ENCODE measurements around the gene IFITM10. TPM values are rescaled to one million over a fixed set of nuclear protein-coding genes. Genes with fewer than 3 reads are reported as not detected.

IFITM10 gene
- total and polyA plus RNA-seq, 9 donors = 0.08 to 0.27 (median 0.17) TPM; not detected in 1

- 49% methylated on average over 7 of the region's 16 CpGs for WGBS (ENCODE audit: insufficient coverage)
- Histone ChIP-seq H3K9me3 (replicated peaks; ENCODE audit: control insufficient read depth, low read depth, low read length) (no peaks in the 10 kb centered on the region), H3K4me1 (ENCODE audit: control insufficient read depth, insufficient read depth, low read length) (peaks cover 38% of the 10 kb centered on the region), H3K4me3 (ENCODE audit: low read length) (peak overlapping the region; percentile 60), H3K36me3 (ENCODE audit: control insufficient read depth, insufficient read depth, low read length) (peaks cover 15% of the 10 kb centered on the region), H3K27me3 (ENCODE audit: control insufficient read depth, insufficient read depth, low read length) (no peaks in the 10 kb centered on the region), H3K27ac (ENCODE audit: low read length) (peak overlapping the region; percentile 35)
- no peak for DNase-seq
These were observed 12.3 kb upstream of the IFITM10 start for GRCh38 chr11:1762537-1763302.

GRCh38 chr11:1761857-1762536 is 11.6 kb upstream of the IFITM10 start:
- Histone ChIP-seq H3K27ac (ENCODE audit: low read length) (no peak overlapping the region), H3K4me1 (ENCODE audit: control insufficient read depth, insufficient read depth, low read length) (peaks cover 38% of the 10 kb centered on the region), H3K36me3 (ENCODE audit: control insufficient read depth, insufficient read depth, low read length) (peaks cover 20% of the 10 kb centered on the region), H3K9me3 (replicated peaks; ENCODE audit: control insufficient read depth, low read depth, low read length) (no peaks in the 10 kb centered on the region), H3K4me3 (ENCODE audit: low read length) (peak overlapping the region; percentile 60), H3K27me3 (ENCODE audit: control insufficient read depth, insufficient read depth, low read length) (no peaks in the 10 kb centered on the region)
- DNase-seq = no peak
- 82% methylated on average over 6 of the region's 12 CpGs for WGBS (ENCODE audit: insufficient coverage)

GRCh38 chr11:1761110-1761856 is 10.9 kb upstream of the IFITM10 start:
- 77% methylated on average over 27 of the region's 28 CpGs for WGBS (ENCODE audit: insufficient coverage)
- Histone ChIP-seq H3K4me1 (ENCODE audit: control insufficient read depth, insufficient read depth, low read length) (peaks cover 38% of the 10 kb centered on the region), H3K27ac (ENCODE audit: low read length) (peak overlapping the region; percentile 77), H3K9me3 (replicated peaks; ENCODE audit: control insufficient read depth, low read depth, low read length) (no peaks in the 10 kb centered on the region), H3K36me3 (ENCODE audit: control insufficient read depth, insufficient read depth, low read length) (peaks cover 27% of the 10 kb centered on the region), H3K27me3 (ENCODE audit: control insufficient read depth, insufficient read depth, low read length) (no peaks in the 10 kb centered on the region), H3K4me3 (ENCODE audit: low read length) (no peak overlapping the region)
- DNase-seq = no peak

GRCh38 chr11:1760351-1761109 is 10.1 kb upstream of the IFITM10 start:
- H3K4me3 ChIP-seq (ENCODE audit: low read length) = no peak overlapping the region
- peaks cover 29% of the 10 kb centered on the region for H3K36me3 ChIP-seq (ENCODE audit: control insufficient read depth, insufficient read depth, low read length)
- no peaks in the 10 kb centered on the region for H3K27me3 ChIP-seq (ENCODE audit: control insufficient read depth, insufficient read depth, low read length)
- WGBS (ENCODE audit: insufficient coverage) = 55% methylated on average over 17 of the region's 23 CpGs
- DNase-seq = peak; percentile 83
- peaks cover 38% of the 10 kb centered on the region for H3K4me1 ChIP-seq (ENCODE audit: control insufficient read depth, insufficient read depth, low read length)
- H3K9me3 ChIP-seq (replicated peaks; ENCODE audit: control insufficient read depth, low read depth, low read length) = no peaks in the 10 kb centered on the region
- peak overlapping the region; percentile 77 for H3K27ac ChIP-seq (ENCODE audit: low read length)

- Histone ChIP-seq H3K9me3 (replicated peaks; ENCODE audit: control insufficient read depth, low read depth, low read length) (no peaks in the 10 kb centered on the region), H3K4me1 (ENCODE audit: control insufficient read depth, insufficient read depth, low read length) (peaks cover 38% of the 10 kb centered on the region), H3K4me3 (ENCODE audit: low read length) (no peak overlapping the region), H3K36me3 (ENCODE audit: control insufficient read depth, insufficient read depth, low read length) (peaks cover 35% of the 10 kb centered on the region), H3K27me3 (ENCODE audit: control insufficient read depth, insufficient read depth, low read length) (no peaks in the 10 kb centered on the region), H3K27ac (ENCODE audit: low read length) (peak overlapping the region; percentile 20)
- WGBS (ENCODE audit: insufficient coverage) = 75% methylated on average over 5 of the region's 5 CpGs
- DNase-seq = no peak
These were observed 9.4 kb upstream of the IFITM10 start for GRCh38 chr11:1759851-1760220.

- DNase-seq = no peak
- H3K4me1 ChIP-seq (ENCODE audit: control insufficient read depth, insufficient read depth, low read length) = peaks cover 34% of the 10 kb centered on the region
- 84% methylated on average over 20 of the region's 23 CpGs for WGBS (ENCODE audit: insufficient coverage)
- H3K9me3 ChIP-seq (replicated peaks; ENCODE audit: control insufficient read depth, low read depth, low read length) = no peaks in the 10 kb centered on the region
- no peak overlapping the region for H3K27ac ChIP-seq (ENCODE audit: low read length)
- no peak overlapping the region for H3K4me3 ChIP-seq (ENCODE audit: low read length)
- H3K27me3 ChIP-seq (ENCODE audit: control insufficient read depth, insufficient read depth, low read length) = no peaks in the 10 kb centered on the region
- H3K36me3 ChIP-seq (ENCODE audit: control insufficient read depth, insufficient read depth, low read length) = peaks cover 38% of the 10 kb centered on the region
These were observed 8.9 kb upstream of the IFITM10 start for GRCh38 chr11:1759151-1759850.

GRCh38 chr11:1758611-1759150 is 8.3 kb upstream of the IFITM10 start:
- H3K4me1 ChIP-seq (ENCODE audit: control insufficient read depth, insufficient read depth, low read length) = peaks cover 32% of the 10 kb centered on the region
- H3K4me3 ChIP-seq (ENCODE audit: low read length) = no peak overlapping the region
- H3K27me3 ChIP-seq (ENCODE audit: control insufficient read depth, insufficient read depth, low read length) = no peaks in the 10 kb centered on the region
- WGBS (ENCODE audit: insufficient coverage) = 73% methylated on average over 14 of the region's 21 CpGs
- DNase-seq = no peak
- no peak overlapping the region for H3K27ac ChIP-seq (ENCODE audit: low read length)
- H3K9me3 ChIP-seq (replicated peaks; ENCODE audit: control insufficient read depth, low read depth, low read length) = no peaks in the 10 kb centered on the region
- peaks cover 42% of the 10 kb centered on the region for H3K36me3 ChIP-seq (ENCODE audit: control insufficient read depth, insufficient read depth, low read length)

GRCh38 chr11:1757861-1758610 is 7.6 kb upstream of the IFITM10 start:
- no peak for DNase-seq
- H3K27ac ChIP-seq (ENCODE audit: low read length) = no peak overlapping the region
- no peaks in the 10 kb centered on the region for H3K9me3 ChIP-seq (replicated peaks; ENCODE audit: control insufficient read depth, low read depth, low read length)
- WGBS (ENCODE audit: insufficient coverage) = 48% methylated on average over 15 of the region's 17 CpGs
- no peak overlapping the region for H3K4me3 ChIP-seq (ENCODE audit: low read length)
- H3K36me3 ChIP-seq (ENCODE audit: control insufficient read depth, insufficient read depth, low read length) = peaks cover 47% of the 10 kb centered on the region
- no peaks in the 10 kb centered on the region for H3K27me3 ChIP-seq (ENCODE audit: control insufficient read depth, insufficient read depth, low read length)
- peaks cover 29% of the 10 kb centered on the region for H3K4me1 ChIP-seq (ENCODE audit: control insufficient read depth, insufficient read depth, low read length)
